ENCODE measurements around the gene NRP1. TPM values are rescaled to one million over a fixed set of nuclear protein-coding genes. Genes with fewer than 3 reads are reported as not detected.

The NRP1 gene
- polyA plus RNA-seq, 3 donors = 149 to 166 (median 158) TPM

GRCh38 chr10:33353853-33354252 is 19.4 kb upstream of the NRP1 start:
- no peak for DNase-seq

GRCh38 chr10:33353334-33353733 is 18.9 kb upstream of the NRP1 start:
- no peak for DNase-seq

GRCh38 chr10:33352615-33353014 is 18.1 kb upstream of the NRP1 start:
- DNase-seq = no peak

- DNase-seq = no peak
These were observed 17.7 kb upstream of the NRP1 start for GRCh38 chr10:33352175-33352574.

- DNase-seq = no peak
These were observed 15.6 kb upstream of the NRP1 start for GRCh38 chr10:33350041-33350440.

- no peak for DNase-seq
These were observed 14.8 kb upstream of the NRP1 start for GRCh38 chr10:33349268-33349667.

- no peak for DNase-seq
These were observed 12.7 kb upstream of the NRP1 start for GRCh38 chr10:33347211-33347610.

- no peak for DNase-seq
These were observed 10.8 kb upstream of the NRP1 start for GRCh38 chr10:33345236-33345635.

- DNase-seq = no peak
These were observed 10.2 kb upstream of the NRP1 start for GRCh38 chr10:33344676-33345075.

GRCh38 chr10:33341637-33342036 is 7.2 kb upstream of the NRP1 start:
- no peak for DNase-seq

- no peak for DNase-seq
These were observed 3.0 kb upstream of the NRP1 start for GRCh38 chr10:33337326-33337957.

GRCh38 chr10:33336582-33337325 is 2.3 kb upstream of the NRP1 start:
- DNase-seq = peak; percentile 80

- DNase-seq = no peak
These were observed 1.5 kb upstream of the NRP1 start for GRCh38 chr10:33335801-33336581.

- DNase-seq = no peak
These were observed 1.0 kb upstream of the NRP1 start for GRCh38 chr10:33335551-33335800.

- peak; percentile 89 for DNase-seq
These were observed 511 bp upstream of the NRP1 start for GRCh38 chr10:33334805-33335550.

GRCh38 chr10:33333260-33334101 is 986 bp downstream of the NRP1 start:
- DNase-seq = no peak

- no peak for DNase-seq
These were observed 2.0 kb downstream of the NRP1 start for GRCh38 chr10:33332183-33333065.

- no peak for DNase-seq
These were observed 3.1 kb downstream of the NRP1 start for GRCh38 chr10:33331379-33331694.

- peak; percentile 87 for DNase-seq
These were observed 3.7 kb downstream of the NRP1 start for GRCh38 chr10:33330543-33331378.

GRCh38 chr10:33329178-33329577 is 5.3 kb downstream of the NRP1 start:
- DNase-seq = no peak

Measured in renal pelvis (tissue), 4 donors.